GDM1 (cell line): ENCODE measurements around the gene SPATA46.
"Not testable (repeated sequence)": the region's sequence is repeated elsewhere in the genome, so short reads cannot be mapped to it uniquely, and the experiment has no call there.

Source experiments
- DNase-seq: peaks from one replicate; lab custom pipeline; 2025; lab: John Stamatoyannopoulos, UW

The SPATA46 gene, protein sequence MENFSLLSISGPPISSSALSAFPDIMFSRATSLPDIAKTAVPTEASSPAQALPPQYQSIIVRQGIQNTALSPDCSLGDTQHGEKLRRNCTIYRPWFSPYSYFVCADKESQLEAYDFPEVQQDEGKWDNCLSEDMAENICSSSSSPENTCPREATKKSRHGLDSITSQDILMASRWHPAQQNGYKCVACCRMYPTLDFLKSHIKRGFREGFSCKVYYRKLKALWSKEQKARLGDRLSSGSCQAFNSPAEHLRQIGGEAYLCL

DNA sequence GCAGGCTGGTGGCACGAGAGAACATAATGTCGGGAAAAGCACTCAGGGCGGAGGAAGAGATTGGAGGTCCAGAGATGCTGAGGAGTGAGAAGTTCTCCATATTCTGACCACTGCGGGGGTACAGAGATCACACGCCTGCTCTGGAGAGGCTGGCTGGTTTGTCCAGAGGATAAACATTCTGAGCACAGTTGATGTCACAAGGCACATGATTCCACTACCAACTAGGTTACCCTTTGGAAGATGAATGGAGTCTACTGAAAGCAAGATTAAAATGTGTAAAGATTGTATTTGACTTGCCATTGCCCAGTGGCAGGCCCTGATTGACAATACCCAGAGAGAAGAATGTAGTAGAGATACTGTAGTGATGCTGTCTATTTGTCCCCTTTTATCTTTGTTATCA is at the start of gene SPATA46:
TSS of gene SPATA46 (minus strand) at position 164 of the 400 bp plus-strand sequence. CDS start at position 100, 64 bp downstream.
- DNase-seq = no peak

DNA sequence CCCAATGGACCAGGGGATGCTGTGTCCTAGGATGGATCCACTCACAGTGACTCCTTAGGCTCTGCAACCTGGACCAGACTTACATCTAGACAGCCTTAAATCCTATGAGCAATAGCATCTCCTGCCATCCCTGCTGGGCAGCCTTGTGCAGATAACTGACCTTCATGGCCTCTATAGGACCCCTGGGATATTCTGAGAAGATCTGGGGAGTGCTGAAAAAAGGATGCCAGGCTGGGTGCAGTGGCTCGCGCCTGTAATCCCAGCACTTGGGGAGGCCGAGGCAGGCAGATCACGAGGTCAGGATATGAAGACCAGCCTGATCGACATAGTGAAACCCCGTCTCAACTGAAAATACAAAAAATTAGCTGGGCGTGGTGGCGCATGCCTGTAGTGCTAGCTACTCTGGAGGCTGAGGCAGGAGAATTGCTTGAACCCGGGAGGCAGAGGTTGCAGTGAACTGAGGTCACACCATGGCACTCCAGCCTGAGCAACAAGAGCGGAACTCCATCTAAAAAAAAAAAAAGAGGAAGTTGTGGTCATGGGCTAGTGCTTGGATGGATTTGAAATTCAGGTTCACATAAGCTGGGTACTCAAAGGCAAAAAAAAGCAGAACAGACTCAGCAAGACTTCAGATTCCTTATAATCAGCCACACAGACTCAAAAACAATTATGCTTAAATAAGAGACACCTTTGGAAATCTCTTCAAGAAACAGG is 46.2 kb upstream of the SPATA46 start:
- peak; percentile 77 for DNase-seq

DNA sequence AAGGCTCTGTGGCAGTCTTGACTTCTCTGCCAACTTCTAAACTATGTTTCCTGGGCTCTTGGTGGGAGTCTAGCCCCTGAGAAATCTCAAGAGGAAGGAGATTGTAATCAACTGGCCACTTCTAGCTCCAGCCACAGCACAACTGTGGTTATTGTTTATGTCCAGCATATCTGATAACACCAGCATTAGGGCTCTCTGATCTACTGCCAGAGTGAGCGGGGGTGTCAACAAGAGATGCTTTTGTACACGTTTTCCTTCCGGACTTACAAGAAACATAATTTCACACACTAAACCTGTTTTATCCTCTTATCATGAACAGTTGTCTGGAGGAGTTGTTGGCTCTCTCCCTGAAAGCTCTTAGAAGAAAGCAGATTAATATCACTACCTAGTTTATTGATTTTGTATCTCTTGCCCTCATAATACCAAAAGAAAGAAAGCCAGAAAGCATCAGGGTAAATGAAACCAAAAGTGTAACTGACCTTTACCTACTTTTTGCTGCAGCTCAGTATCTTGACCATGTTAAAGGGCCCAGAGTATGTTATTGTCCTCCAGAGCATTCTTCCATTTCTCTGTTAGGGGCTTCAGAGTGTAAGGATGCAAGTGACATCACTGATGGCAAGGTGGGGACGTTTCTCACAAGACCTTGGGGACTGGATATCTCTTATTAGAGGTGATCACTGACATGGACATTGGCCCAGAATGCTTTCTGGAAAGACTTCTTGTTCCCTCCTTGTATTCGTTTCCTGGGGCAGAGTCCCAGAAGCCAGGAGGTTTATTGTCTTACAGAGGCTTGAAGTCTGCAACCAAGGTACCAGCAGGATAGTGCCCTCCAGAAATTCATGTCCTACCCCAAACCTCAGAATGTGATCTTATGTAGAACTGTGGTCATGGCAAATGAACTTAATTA is 44.9 kb upstream of the SPATA46 start:
- DNase-seq = no peak

DNA sequence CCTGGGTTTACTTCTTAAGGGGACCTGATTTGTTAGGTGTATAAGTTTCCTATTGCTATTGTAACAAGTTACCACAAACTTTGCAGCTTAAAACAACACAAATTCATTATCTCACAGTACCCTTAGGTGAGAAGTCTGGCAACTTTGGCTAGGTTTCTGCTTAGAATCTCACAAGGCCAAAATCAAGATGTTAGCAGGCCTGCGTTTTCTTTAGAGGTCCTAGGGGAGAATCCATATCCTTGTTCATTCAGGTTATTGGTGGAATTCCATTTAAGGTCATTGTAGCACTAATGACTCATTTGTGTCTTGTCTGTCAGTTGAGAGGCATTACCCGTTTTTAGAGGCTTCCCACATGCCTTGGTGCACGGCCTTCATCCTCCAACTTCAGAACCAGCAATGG is 43.5 kb upstream of the SPATA46 start:
- no peak for DNase-seq

DNA sequence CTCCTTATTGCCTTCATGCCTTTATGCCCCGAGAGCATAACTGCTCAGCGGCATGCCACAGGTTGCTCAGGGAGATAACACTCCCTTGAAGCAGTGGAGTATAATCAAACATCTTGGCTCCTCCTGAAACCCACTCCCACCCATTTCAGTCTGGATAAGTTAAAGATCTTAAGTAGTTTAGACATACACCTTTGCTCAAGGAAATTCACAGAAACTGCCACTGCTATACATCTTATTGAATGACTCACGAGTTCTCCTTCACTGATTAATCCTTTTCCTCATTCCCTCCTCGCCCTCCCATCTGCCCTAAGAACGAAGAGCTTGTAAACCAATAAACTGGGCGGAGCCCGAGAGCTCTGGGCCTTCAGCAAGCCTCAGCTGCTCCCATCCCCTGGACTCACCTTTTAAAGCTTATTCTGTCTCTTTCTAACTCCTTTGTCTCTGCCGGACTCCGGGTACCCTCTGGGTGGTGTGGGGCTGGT is 42.8 kb upstream of the SPATA46 start:
- not testable (repeated sequence) for DNase-seq

DNA sequence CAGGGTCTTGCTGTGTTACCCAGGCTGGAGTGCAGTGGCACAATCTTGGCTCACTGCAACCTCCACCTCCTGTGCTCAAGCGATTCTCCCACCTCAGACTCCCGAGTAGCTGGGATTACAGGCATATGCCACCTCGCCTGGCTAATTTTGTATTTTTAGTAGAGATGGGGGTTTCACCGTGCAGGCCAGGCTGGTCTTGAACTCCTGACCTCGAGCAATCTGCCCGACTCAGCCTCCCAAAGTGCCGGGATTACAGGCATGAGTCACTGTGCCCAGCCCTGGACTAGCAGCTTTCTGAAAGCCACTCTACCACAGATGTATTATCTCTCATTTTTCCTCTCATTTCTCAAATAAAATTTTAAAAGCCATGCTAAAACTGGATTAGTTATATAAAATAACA is 41.9 kb upstream of the SPATA46 start:
- DNase-seq = not testable (repeated sequence)

DNA sequence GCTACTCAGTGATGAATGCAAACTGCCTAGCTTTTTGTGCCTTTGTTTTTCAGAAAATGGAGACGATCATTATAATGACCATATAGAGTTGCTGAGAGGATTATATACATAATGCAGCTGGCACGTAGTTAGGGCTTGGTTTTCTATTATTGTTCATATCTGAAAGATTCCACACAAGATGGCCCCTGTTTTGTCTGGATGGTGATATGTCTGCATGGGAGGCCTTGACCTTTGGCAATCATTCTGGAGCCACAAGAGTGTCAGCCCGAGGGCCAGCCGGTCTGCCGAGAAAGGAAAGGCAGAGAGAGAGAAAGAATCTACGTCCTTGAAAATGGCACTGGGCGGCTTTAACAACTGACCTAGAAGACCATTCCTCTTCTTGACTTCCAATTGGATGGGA is 41.0 kb upstream of the SPATA46 start:
- DNase-seq = no peak

DNA sequence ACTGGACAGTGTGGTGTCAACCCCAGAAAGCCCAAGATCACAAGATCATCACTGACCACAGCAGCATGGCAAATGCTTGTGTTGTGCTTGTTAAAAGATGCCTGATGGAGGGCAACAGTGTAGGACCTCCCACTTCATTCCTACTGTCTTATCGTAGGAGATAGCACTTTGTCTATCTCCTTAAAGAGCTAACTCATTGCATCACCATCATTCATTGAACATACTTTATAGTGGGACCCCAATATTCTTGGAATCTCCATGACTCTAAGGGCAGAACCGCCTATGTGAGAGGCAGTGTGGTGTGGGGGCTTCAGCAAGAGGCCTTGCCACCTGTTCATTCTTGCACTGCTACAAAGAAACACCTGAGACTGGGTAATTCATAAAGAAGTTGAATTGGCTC is 40.3 kb upstream of the SPATA46 start:
- DNase-seq = no peak

DNA sequence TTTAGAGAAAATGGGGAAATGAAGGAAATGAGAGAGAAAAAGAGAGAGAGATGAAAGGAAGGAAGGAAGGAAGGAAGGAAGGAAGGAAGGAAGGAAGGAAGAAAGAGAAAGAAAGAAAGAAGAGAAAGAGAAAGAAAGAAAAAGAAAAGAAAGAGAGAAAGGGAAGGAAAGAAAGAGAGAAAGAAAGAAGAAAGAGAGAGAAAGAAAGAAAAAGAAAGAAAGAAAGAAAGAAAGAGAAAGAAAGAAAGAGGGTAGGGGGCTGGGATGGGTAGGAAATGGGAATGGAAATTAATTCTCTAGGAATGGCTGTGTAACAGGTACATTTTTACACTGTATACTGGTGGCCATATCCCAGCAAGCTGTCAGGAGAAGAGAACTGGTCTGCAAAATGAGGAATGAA is 39.6 kb upstream of the SPATA46 start:
- DNase-seq = no peak

DNA sequence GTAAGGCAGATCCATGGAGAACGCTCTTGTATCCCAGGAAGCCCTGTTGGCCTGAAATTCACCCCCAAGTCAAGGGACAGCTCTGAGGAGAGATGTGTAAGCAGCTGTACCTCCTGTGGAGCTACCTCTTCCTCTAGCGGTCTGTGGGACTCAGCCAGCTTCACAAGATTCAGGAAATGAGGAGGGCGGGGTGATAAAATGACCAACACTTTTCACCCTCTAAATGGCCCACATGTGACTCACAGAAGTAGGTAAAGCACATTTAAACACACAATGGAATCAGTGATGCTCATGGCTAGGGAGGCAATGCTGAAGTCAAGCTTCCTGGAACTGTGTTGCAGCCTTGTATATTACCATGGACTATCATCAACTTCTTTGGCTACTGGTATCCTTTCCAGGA is 35.3 kb upstream of the SPATA46 start, which contains the start of gene SH2D1B:
TSS of gene SH2D1B (minus strand) at position 135 of the 400 bp plus-strand sequence. CDS start at position 15, 120 bp downstream.
- DNase-seq = no peak

DNA sequence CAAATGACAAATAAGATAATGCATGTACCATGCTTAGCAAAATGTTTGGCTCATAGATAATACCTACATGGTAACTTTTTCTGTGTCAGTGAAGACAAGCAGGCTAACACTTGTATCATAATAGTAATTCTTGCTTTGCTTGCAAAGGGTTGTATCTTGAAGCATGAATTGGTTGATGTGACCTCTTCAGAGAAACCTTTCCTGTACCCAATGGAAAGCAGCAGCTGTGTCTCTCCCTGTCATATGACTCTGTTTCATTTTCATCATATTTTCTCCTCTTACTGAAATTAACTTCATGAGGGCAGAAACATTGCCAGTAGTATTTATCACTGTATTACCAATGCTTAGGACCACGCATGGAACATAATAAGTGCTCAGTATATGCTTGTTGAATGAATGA is 30.9 kb upstream of the SPATA46 start:
- no peak for DNase-seq

DNA sequence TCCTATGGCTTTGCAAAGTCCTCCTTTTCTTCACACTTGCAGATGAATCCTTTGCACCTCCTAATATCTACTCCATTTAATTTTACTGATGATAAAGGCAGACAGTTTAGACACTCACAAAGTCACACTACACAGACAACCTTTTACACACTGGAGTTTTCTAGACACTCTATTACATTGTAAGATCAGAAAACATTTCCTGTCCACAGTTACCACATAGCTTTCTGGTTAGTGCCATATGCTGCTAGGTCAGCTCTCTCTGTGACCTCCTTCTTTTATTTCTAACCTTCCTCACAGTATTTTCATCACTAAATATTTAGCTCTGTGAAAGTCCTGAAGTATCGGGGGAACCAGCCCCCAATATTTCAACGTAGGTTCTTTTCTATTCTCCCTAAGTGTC is 30.2 kb upstream of the SPATA46 start:
- no peak for DNase-seq

DNA sequence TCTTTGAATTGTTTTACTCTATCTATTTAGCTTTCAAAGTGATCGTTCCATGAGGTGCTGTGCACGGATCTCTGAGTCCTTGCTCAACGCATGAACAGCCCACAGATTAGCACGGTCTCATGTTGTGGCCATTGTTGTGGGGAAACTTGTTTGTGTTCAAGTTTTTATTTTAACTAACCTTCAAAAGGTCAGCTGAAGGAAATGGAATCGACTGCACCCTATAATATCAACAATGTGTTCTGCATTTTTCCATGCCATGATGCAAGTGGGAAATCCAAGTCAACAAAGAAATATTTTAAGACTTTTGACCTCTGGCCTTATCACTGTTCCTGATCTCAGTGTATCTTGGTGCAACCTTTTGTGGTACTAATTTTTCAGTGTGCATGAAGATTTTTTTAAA is 29.1 kb upstream of the SPATA46 start:
- no peak for DNase-seq

DNA sequence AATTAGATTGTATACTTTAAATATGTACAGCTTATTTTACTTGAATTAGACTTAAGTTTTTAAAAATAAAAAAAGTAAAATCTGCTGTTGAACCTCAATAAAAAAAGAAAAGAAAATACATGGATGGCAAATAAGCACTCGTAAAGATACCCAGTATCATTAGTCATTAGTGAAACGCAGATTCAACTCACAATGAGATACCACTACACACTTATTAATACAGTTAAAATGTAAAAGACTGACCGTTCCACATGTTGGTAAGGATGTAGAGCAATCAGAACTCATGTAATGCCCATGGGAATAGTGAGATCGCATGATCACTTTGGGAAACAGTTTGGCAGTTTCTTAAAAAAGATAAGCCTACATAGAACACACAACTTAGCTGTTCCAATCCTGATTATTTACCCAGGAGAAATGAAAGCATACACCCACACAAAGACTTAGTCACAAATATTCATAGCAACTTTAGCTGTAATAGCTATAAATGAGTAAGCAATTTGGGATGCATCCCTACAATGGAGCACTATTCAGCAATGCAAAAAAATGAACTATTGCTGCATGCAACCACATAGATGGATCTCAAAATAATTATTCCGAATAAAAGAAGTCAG is 28.0 kb upstream of the SPATA46 start:
- DNase-seq = no peak

DNA sequence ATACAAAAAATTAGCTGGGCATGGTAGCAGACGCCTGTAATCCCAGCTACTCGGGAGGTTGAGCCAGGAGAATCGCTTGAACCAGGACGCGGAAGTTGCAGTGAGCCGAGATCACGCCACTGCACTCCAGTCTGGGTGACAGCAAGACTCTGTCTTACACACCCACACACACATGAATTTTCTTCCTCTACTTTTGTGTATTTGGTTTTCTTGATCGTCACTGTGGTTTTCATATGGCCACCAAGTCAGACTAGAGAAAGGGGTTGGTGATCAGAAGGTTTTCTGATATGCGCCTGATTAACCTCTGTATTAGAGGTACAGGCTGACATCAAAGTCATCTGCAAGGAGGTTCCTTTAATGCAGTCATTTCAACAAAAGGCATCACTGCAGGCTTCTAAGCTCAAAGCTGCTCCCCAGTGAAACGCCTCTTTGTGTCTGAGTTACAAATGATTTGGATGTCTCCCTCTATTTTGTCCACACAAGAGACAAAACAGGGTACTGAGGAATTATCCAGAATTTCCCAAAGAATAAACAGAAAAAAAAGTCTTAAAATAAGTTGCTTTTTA is 24.2 kb upstream of the SPATA46 start:
- no peak for DNase-seq

DNA sequence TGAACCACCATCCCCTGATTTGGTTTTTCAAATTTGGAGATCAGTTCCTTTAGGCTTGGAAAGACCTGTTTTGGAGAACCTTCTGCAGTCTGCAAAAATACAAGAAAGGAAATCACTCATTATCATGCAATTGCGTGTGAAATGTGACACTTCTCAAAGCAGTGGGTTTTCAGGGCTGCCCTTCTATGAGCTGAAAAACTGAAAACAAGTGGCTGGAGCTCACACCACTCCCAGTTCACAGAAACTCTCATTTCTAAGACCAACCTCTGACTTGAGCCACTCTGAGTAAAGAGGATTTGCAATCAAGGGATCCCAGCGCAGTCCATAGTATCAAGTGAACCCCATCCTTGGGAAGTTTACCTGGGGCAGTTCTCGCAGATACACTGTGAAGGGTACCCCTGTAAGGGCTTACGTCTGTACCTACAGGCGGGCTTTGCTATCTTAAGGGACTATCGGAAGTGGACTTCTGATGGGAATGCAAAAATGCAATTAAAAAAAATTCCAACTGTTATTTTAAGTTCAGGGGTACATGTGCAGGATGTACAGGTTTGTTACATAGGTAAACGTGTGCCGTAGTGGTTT is 22.4 kb upstream of the SPATA46 start:
- DNase-seq = no peak

DNA sequence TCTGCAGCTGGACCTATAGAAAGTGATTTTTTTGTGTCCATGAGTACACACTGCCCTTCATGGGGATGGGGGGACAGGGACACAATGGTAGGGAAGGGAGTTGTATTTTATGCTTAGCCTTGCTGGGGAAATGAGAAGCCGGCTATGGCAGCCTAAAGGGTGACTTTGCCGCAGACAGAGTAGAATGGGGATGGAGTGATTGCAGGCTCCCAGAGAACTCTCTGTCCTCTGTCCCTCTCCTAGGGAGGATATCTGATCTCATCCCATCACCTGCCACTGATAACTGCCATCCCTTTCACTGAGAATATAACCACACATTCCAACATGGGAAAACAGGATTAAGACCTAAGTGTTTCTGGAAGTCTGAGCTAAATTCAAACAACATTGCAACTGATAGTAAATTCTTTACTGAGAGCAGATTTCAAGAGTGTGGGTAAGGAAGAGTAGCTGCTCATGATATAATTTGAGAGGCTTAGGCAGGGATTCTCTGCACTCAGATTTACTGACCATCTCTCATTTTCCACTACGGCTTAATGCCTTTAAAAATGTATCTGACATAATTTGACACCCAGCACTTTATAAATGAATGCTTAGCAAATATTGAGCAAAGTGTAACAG is 21.4 kb upstream of the SPATA46 start:
- no peak for DNase-seq

DNA sequence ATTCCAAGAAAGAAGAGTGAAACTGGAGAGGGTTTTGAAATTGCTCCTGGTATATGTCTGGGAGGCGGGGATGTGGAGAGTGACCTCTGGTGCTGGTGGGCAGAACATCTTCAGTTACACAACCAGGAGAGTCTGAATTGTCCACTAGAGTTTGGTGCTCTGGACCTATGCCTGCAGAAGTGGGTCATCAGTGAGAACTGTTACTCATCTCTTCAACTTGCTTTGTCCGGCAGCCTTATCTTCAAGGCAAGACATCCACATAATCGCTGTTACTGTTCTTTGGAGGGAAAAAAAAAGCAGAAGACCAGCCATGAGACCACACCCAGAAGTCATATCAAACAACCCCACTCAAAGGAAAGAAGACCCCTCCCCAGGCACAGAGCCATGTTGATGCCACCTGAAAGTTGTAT is 20.4 kb upstream of the SPATA46 start:
- DNase-seq = no peak

DNA sequence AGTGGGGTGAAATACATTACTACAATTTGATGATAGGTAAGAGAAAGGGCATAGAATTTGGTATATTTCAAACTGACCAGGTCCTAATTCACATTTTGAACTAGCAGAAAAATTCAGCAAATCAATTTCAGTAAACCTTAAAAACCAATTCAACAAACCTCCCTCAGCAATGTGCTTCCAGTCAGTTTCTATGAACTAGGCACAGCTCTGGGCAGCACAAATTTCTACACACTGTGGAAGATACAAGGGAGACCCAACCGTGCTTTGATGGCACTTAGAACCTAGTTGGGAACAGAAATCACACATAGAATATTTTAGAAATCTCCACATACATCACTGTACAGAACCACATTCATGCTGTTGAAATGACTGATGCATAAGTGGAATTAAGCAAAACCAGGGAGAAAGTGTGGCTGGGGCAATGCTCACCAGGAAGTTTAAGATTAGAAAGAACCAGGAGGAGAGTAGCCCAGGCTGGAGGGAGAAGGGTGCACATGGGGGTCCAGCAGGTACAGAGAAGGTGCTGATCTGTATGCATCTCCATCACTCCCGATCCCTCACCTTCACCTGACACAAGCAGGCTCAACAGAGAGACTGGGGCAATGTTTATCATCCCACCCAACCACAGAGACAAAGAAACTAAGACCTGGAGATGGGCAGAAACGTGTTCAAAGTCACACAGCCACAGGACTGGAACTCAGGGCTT is 19.7 kb upstream of the SPATA46 start:
- no peak for DNase-seq
